Fibroblast of upper back skin (primary cell): Measurements from ENCODE around the gene NEDD4L.

Experiments
- DNase-seq: peaks from one replicate; pipeline ENCODE4 v3.0.0-alpha.2; 2013

NEDD4L gene

GRCh38 chr18:58325494-58325893 is 281.5 kb downstream of the NEDD4L start:
- peak; percentile 43 for DNase-seq

GRCh38 chr18:58334061-58334460 is 290.0 kb downstream of the NEDD4L start:
- DNase-seq = no peak

- no peak for DNase-seq
These were observed 291.2 kb downstream of the NEDD4L start for GRCh38 chr18:58335223-58335622.

- no peak for DNase-seq
These were observed 291.8 kb downstream of the NEDD4L start for GRCh38 chr18:58335821-58336220.

- peak; percentile 38 for DNase-seq
These were observed 292.6 kb downstream of the NEDD4L start for GRCh38 chr18:58336605-58337004.

GRCh38 chr18:58337285-58337684 is 293.3 kb downstream of the NEDD4L start:
- DNase-seq = no peak

- DNase-seq = peak; percentile 64
These were observed 293.7 kb downstream of the NEDD4L start for GRCh38 chr18:58337686-58338085.

GRCh38 chr18:58338141-58338540 is 294.1 kb downstream of the NEDD4L start:
- DNase-seq = no peak

- peak; percentile 69 for DNase-seq
These were observed 295.1 kb downstream of the NEDD4L start for GRCh38 chr18:58338961-58339592.

GRCh38 chr18:58339890-58340289 is 295.9 kb downstream of the NEDD4L start:
- no peak for DNase-seq

- no peak for DNase-seq
These were observed 297.9 kb downstream of the NEDD4L start for GRCh38 chr18:58341916-58342315.

GRCh38 chr18:58344080-58344670 is 300.1 kb downstream of the NEDD4L start:
- DNase-seq = no peak

- no peak for DNase-seq
These were observed 300.9 kb downstream of the NEDD4L start for GRCh38 chr18:58344861-58345463.

- DNase-seq = no peak
These were observed 301.8 kb downstream of the NEDD4L start for GRCh38 chr18:58345875-58346274.

- no peak for DNase-seq
These were observed 303.1 kb downstream of the NEDD4L start for GRCh38 chr18:58347135-58347534.

- no peak for DNase-seq
These were observed 304.5 kb downstream of the NEDD4L start for GRCh38 chr18:58348517-58348916.

GRCh38 chr18:58348951-58349350 is 304.9 kb downstream of the NEDD4L start:
- DNase-seq = no peak

GRCh38 chr18:58349650-58350049 is 305.6 kb downstream of the NEDD4L start:
- no peak for DNase-seq

- DNase-seq = peak; percentile 68
These were observed 306.5 kb downstream of the NEDD4L start for GRCh38 chr18:58350526-58350925.

- no peak for DNase-seq
These were observed 307.8 kb downstream of the NEDD4L start for GRCh38 chr18:58351776-58352175.

- DNase-seq = no peak
These were observed 309.6 kb downstream of the NEDD4L start for GRCh38 chr18:58353581-58353980.

- DNase-seq = no peak
These were observed 310.0 kb downstream of the NEDD4L start for GRCh38 chr18:58354051-58354450.

- no peak for DNase-seq
These were observed 310.8 kb downstream of the NEDD4L start for GRCh38 chr18:58354791-58355190.

- DNase-seq = no peak
These were observed 311.2 kb downstream of the NEDD4L start for GRCh38 chr18:58355243-58355642.

- DNase-seq = peak; percentile 34
These were observed 315.2 kb downstream of the NEDD4L start for GRCh38 chr18:58359218-58359617.
